ENCODE measurements around the gene KHDRBS1. TPM values are rescaled to one million over a fixed set of nuclear protein-coding genes. Genes with fewer than 3 reads are reported as not detected.
"Not testable (repeated sequence)": the region's sequence is repeated elsewhere in the genome, so short reads cannot be mapped to it uniquely, and the experiment has no call there.

Gene KHDRBS1
- polyA plus RNA-seq, 1 of the 3 experiments (the other 2 are of a cell fraction) = 52.8 TPM

GRCh38 chr1:31995263-31995662 lies 18.4 kb upstream of the KHDRBS1 start:
- Histone ChIP-seq H3K79me2 (ENCODE audit: insufficient read depth) (no peaks in the 10 kb centered on the region), H2AFZ (ENCODE audit: low read depth) (no peak overlapping the region), H3K36me3 (replicated peaks in 1 of 2; ENCODE audit: control insufficient read depth in 1 of 2, insufficient read depth in 2 of 2, low read length in 1 of 2) (no peaks in the 10 kb centered on the region), H3K4me3 (ENCODE audit: low read depth in 2 of 2, low read length in 1 of 2) (no peak overlapping the region), H3K9ac (no peak overlapping the region), H3K27ac (ENCODE audit: low read depth in 2 of 2, low read length in 1 of 2) (no peak overlapping the region), H4K20me1 (ENCODE audit: insufficient read depth) (no peaks in the 10 kb centered on the region), H3K27me3 (ENCODE audit: insufficient read depth) (no peaks in the 10 kb centered on the region), H3K9me3 (no peaks in the 10 kb centered on the region), H3K4me2 (no peak overlapping the region), H3F3A (replicated peaks; ENCODE audit: insufficient read depth) (no peaks in the 10 kb centered on the region), H3K4me1 (ENCODE audit: control insufficient read depth in 1 of 2, insufficient read depth in 2 of 2, low read depth in 1 of 2, low read length in 1 of 2) (no peaks in the 10 kb centered on the region), H3K9me2 (no peaks in the 10 kb centered on the region)
- TF ChIP-seq SMC3 (IDR thresholded peaks at IDR 0.05; ENCODE audit: low read depth, low read length) (no peak), RAD21 (IDR thresholded peaks at IDR 0.05; ENCODE audit: low read length) (no peak), POLR2AphosphoS5 (IDR thresholded peaks at IDR 0.05; ENCODE audit: low read depth, low read length) (no peak), EZH2phosphoT487 (IDR thresholded peaks at IDR 0.05; ENCODE audit: borderline replicate concordance, low read depth) (no peak), TCF12 (IDR thresholded peaks at IDR 0.05) (no peak), GABPA (IDR thresholded peaks at IDR 0.05; ENCODE audit: low read depth) (no peak), GATA2 (CRISPR knock-in tag; IDR thresholded peaks at IDR 0.05) (no peak), TEAD4 (IDR thresholded peaks at IDR 0.05; ENCODE audit: borderline replicate concordance, insufficient read depth) (no peak), MXI1 (IDR thresholded peaks at IDR 0.05; ENCODE audit: low read depth, low read length) (no peak), CTCF (IDR thresholded peaks at IDR 0.05) (no peak), PBX3 (IDR thresholded peaks at IDR 0.05) (no peak), NFIC (IDR thresholded peaks at IDR 0.05; ENCODE audit: borderline replicate concordance) (no peak), USF2 (IDR thresholded peaks at IDR 0.05; ENCODE audit: borderline replicate concordance, low read depth, low read length) (no peak), TAF1 (IDR thresholded peaks at IDR 0.05; ENCODE audit: borderline replicate concordance, low read depth, low read length) (no peak), MEF2A (IDR thresholded peaks at IDR 0.05; ENCODE audit: borderline replicate concordance, low read depth) (no peak), FOXM1 (IDR thresholded peaks at IDR 0.05; ENCODE audit: low read depth) (no peak), ZBTB33 (IDR thresholded peaks at IDR 0.05; ENCODE audit: borderline replicate concordance, low read depth) (no peak), FOSL2 (IDR thresholded peaks at IDR 0.05; ENCODE audit: borderline replicate concordance, low read depth) (no peak)
- TF ChIP-seq, protein P1, sequence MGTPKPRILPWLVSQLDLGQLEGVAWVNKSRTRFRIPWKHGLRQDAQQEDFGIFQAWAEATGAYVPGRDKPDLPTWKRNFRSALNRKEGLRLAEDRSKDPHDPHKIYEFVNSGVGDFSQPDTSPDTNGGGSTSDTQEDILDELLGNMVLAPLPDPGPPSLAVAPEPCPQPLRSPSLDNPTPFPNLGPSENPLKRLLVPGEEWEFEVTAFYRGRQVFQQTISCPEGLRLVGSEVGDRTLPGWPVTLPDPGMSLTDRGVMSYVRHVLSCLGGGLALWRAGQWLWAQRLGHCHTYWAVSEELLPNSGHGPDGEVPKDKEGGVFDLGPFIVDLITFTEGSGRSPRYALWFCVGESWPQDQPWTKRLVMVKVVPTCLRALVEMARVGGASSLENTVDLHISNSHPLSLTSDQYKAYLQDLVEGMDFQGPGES (IDR thresholded peaks at IDR 0.05; ENCODE audit: low read depth, low read length) = no peak
- ChIA-PET POLR2A (no interaction called here), CTCF (interaction anchor here (1.0 to 1.9 kb wide), 2 partner anchors 27 to 31 kb away, joined by 3 to 6 read pairs; no protein-coding TSS in a partner anchor)
- WGBS (ENCODE audit: low lambda C conversion rate) = 83% methylated on average over 3 of the region's 3 CpGs
- DNase-seq = no peak

GRCh38 chr1:31996121-31996520 lies 17.5 kb upstream of the KHDRBS1 start:
- H2AFZ ChIP-seq (ENCODE audit: low read depth); H3K4me3 ChIP-seq (ENCODE audit: low read depth in 2 of 2, low read length in 1 of 2); H3K36me3 ChIP-seq (replicated peaks in 1 of 2; ENCODE audit: control insufficient read depth in 1 of 2, insufficient read depth in 2 of 2, low read length in 1 of 2); H3K79me2 ChIP-seq (ENCODE audit: insufficient read depth); DNase-seq; H3K9me3 ChIP-seq; H3K9me2 ChIP-seq; H4K20me1 ChIP-seq (ENCODE audit: insufficient read depth); H3K27me3 ChIP-seq (ENCODE audit: insufficient read depth); H3F3A ChIP-seq (replicated peaks; ENCODE audit: insufficient read depth); H3K4me1 ChIP-seq (ENCODE audit: control insufficient read depth in 1 of 2, insufficient read depth in 2 of 2, low read depth in 1 of 2, low read length in 1 of 2); POLR2A ChIA-PET; H3K27ac ChIP-seq (ENCODE audit: low read depth in 2 of 2, low read length in 1 of 2); H3K9ac ChIP-seq; H3K4me2 ChIP-seq: not testable (repeated sequence)
- CTCF ChIA-PET = interaction anchor here (1.0 kb wide), 1 partner anchor 16 kb away, joined by 4 read pairs; no protein-coding TSS in a partner anchor
- 77% methylated on average over 5 of the region's 5 CpGs for WGBS (ENCODE audit: low lambda C conversion rate)
